Stimulated activated CD4-positive, alpha-beta T cell treated with anti-CD3 and anti-CD28 coated beads, Interleukin-4, amount 100 ng/mL, for 24 hours (primary cell): ENCODE results near the gene WASL.

Experiments
- DNase-seq: peaks from one replicate; pipeline ENCODE4 v3.0.0-alpha.2; 2020

The WASL gene

GRCh38 chr7:123687727-123688126, 61.1 kb downstream of the WASL start:
- DNase-seq: no peak

GRCh38 chr7:123687161-123687560, 61.6 kb downstream of the WASL start:
- DNase-seq: no peak

- DNase-seq: no peak
Measured at GRCh38 chr7:123682690-123683089, 66.1 kb downstream of the WASL start.

GRCh38 chr7:123681561-123681960, 67.2 kb downstream of the WASL start:
- no peak for DNase-seq

GRCh38 chr7:123680580-123680979, 68.2 kb downstream of the WASL start:
- no peak for DNase-seq

GRCh38 chr7:123679614-123680013, 69.2 kb downstream of the WASL start:
- no peak for DNase-seq

DNA sequence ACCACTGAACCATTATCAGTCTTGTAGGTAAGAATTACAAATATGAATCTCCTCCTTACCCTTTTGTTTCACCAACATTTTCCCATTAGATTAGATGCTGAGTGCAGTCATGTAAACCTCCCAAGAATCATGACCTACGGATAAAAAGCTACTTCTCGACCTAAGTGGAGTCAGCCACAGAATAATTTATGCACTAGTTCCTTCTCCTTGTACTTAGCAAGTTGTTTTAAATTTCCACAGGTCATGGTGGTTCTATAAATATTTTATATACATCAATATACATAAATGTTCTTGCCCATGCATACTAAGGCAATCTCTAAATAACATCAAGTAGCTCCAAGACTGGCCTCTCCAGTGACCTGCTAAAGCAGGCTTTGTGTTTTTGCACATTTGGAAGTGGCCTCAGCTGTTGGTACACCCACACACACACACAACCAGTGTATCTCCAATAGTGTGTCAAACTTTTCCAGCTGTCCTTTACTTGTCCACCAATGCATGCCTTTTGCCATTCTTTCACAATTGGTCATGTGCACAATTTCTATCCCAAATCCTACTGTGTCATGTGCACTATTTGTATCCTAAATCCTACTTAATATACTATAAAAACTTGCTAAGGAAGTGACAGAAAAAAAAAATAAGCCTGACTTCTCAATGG, 71.6 kb downstream of the WASL start:
- DNase-seq: no peak

DNA sequence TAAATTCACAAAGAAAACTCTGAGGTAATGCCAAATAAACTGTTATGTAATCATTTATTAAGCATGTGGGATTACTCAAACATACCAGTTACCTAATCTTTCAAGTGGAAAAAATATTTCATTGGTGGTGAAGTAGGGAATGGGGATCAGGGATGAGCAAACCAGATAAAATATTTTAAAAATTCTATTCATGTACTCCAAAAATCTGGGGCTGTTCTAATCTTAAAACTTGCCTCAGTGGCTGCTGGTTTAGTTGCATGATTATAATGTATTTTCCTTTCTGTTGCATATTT, 73.7 kb downstream of the WASL start:
- no peak for DNase-seq

- DNase-seq: no peak
Measured at GRCh38 chr7:123674399-123675180, 74.2 kb downstream of the WASL start.

GRCh38 chr7:123673752-123674398, 74.9 kb downstream of the WASL start:
- DNase-seq: no peak

- DNase-seq: no peak
Measured at GRCh38 chr7:123673137-123673732, 75.6 kb downstream of the WASL start.

GRCh38 chr7:123669485-123669884, 79.3 kb downstream of the WASL start:
- no peak for DNase-seq

DNA sequence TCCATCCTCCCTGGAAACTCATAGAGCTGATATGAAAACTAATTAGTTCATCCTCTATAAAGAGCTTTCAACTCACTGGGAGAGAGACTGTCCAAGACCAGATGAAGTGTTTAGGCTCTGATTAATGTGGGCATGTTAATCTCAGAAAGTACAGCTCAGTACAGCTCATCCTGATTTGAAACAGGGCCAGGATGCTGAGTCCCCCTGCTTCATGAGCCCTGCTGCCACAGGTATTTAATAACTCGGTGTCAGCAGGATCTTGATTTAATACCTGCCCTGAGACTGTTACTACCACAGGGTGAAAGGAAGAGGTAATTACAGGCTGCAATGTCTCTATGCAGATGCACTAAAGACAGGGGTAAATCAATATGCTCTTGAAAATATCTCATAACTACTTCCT, 82.3 kb downstream of the WASL start:
- no peak for DNase-seq

GRCh38 chr7:123665896-123666295, 82.9 kb downstream of the WASL start:
- no peak for DNase-seq

- no peak for DNase-seq
Measured at GRCh38 chr7:123665157-123665556, 83.6 kb downstream of the WASL start.

- DNase-seq: no peak
Measured at GRCh38 chr7:123663200-123663599, 85.6 kb downstream of the WASL start.

- no peak for DNase-seq
Measured at GRCh38 chr7:123662755-123663154, 86.0 kb downstream of the WASL start.

DNA sequence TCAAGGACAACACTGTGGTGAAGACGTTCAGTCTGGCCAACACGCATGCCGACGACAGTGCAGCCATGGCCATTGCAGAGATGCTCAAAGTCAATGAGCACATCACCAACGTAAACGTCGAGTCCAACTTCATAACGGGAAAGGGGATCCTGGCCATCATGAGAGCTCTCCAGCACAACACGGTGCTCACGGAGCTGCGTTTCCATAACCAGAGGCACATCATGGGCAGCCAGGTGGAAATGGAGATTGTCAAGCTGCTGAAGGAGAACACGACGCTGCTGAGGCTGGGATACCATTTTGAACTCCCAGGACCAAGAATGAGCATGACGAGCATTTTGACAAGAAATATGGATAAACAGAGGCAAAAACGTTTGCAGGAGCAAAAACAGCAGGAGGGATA, 86.5 kb downstream of the WASL start:
- no peak for DNase-seq

DNA sequence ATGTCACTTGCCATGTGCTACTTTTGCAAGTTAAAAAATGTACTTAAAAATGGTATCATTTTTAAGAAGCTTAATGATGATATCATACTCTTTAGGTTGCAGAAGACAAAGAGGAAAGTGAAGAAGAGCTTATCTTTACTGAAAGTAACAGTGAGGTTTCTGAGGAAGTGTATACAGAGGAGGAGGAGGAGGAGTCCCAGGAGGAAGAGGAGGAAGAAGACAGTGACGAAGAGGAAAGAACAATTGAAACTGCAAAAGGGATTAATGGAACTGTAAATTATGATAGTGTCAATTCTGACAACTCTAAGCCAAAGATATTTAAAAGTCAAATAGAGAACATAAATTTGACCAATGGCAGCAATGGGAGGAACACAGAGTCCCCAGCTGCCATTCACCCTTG, 87.0 kb downstream of the WASL start:
- DNase-seq: no peak

DNA sequence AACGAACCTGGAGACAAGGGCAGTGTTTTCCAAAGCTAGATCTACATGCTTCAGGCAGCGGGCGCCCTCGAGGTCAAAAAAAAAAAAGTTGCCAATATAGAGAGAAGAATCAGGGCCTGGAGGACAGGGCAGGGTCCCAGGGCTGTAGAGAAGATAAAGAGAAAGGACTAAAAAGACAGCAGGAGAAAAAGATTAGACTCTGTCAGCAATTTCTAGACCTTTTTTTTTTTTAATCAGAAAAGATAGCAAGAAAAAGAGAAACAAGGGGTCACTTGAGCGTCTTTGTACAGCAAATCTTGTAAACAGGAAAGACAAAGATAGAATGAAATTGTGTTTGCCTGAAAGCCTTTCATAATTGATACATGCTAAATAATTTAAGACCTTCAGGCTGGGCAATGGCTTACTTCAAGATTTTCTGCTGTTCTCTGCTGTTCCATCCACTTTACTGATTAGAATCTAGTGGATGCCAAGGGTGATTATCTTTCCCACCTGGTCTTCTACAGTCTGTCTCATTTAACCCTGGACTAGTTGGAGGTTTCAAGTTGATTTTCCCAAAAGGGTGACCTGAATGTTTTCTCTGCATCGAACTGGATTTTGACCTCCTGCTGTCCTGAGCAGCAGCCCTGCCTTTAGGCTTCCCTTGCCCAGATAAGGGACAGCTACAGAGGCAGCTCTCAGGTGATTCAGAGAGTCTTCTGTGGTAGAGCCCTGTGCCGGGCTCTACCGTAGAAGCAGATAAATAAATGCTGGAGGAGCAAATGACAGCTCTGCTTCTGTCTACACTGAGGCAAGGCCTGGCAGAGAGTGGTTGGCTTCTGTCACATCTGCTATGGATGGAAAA, 88.1 kb downstream of the WASL start:
- no peak for DNase-seq

DNA sequence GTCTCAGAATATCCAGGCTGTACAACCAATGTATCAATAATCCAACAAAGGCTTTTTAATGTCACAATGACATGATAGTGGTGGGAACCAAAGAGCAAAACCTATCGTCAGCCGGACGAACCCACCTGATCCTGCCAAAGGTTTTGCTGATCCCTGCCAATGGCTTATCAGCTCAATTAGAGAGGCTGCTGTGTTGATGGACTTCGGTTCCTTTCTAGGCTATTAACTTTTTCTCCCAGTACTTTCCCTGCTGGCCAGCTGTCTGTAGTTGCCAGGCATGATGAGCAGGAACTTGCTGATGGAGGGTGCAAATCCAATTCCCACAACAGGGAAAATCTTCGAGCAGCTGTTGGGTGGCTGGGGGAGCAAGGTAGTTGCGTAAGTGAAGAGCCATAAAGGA, 90.8 kb downstream of the WASL start:
- DNase-seq: no peak

DNA sequence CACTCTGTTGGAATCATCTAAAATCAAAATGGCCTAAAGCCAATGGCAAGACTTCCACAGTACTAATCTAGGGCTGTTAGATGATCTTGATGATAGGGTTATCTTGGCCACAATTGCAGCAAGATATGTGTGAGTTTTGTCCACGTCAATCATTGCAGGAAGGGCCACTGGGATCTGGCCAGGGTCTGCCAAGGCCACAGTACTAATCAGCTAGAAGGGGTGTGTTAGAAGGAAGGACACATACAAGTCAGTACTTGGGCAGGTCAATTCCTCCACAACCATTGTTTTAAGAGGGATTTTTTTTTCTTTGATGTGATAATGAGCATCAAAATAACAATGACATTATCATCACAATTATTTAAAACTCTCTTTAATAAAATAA, 91.5 kb downstream of the WASL start:
- no peak for DNase-seq
